Stimulated activated CD4-positive, alpha-beta T cell treated with anti-CD3 and anti-CD28 coated beads, Interleukin-4, amount 100 ng/mL, for 48 hours (primary cell): ENCODE data around the gene EIF4E2.

ENCODE experiments used
- DNase-seq, 2 donors: peaks; one replicate each; pipeline ENCODE4 v3.0.0-alpha.2; 2020; ENCODE audit warnings: low read depth in 2 of 2

The EIF4E2 gene

GRCh38 chr2:232598293-232598692 lies 47.8 kb downstream of the EIF4E2 start:
- no peak for DNase-seq

DNA sequence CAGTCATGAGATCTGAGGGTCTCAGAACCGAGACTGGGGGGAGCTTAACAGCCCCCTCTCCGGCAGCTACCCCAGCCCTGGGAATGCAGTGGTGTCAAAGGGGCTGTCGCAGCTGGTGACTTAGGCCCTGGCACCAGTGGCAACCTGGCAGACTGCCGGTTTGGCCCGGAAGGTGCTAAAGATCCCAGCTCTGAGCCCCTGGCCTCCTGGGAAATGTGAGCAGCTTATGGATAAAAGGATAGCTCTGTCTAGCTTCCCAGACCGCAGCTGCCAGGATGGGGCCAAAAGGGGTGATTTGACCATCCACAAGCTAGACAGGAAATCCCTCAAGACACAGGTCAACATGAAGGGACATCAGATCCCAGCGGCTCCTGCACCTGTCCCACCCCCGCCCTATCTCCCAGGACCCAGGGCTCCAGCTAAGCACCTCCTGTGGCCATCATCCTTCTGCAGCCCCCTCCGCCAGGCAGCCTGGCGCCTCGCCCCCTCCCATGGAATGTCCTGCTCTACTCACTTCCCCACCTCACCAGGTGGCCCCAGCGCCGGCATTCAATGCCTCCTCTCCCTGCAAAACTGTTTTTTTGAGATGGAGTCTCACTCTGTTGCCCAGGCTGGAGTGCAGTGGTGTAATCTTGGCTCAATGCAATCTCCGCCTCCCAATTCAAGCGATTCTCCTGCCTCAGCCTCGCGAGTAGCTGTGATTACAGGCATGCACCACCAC lies 49.7 kb downstream of the EIF4E2 start:
- no peak for DNase-seq

- no peak for DNase-seq
Observed at GRCh38 chr2:232603283-232603682, 52.8 kb downstream of the EIF4E2 start.

GRCh38 chr2:232604535-232604934 lies 54.0 kb downstream of the EIF4E2 start:
- no peak for DNase-seq

- DNase-seq: no peak
Observed at GRCh38 chr2:232607011-232607410, 56.5 kb downstream of the EIF4E2 start.

DNA sequence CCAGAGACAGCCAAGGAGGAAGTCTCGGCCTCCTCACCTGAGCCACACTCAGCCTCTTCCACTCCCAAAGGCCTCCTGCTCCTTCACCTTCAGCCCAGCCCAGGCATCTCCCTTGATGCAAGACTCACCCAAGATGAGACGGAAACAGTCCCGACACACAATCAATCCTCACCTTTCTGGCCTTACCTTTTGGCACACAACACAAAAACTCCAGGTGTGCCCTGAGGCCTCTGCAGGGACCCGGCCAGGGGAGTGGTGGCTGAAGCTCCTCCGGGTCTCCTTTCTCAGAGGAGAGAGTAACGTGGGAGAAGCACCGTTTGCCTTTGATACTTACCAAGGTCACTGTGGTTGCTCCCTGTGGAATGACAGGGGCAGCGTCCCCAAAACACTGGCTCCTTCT lies 59.1 kb downstream of the EIF4E2 start:
- no peak for DNase-seq

DNA sequence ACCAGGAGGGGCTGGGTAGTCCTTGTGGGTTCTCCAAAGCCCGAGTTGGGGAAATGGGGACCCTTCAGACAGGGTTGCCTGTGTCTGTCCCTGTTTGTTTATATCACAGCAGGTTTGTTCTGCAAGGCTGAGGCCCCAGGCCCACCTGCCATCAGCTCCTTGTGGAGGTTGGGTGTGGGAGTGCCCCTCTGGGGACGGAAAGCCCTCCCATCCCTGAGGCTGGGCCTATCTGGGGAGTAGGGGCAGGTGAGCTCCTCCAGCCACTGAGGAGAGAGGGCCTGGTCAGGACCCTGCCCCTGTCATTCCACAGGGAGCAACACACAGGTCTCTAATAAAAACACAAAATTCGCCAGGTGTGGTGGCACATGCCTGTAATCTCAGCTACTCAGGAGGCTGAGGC lies 59.6 kb downstream of the EIF4E2 start:
- no peak for DNase-seq

- no peak for DNase-seq
Observed at GRCh38 chr2:232611061-232611460, 60.6 kb downstream of the EIF4E2 start.

GRCh38 chr2:232611559-232612218 lies 61.2 kb downstream of the EIF4E2 start:
- peak; percentile 62 to 79 for DNase-seq

GRCh38 chr2:232613538-232614134 lies 63.1 kb downstream of the EIF4E2 start:
- no peak for DNase-seq

DNA sequence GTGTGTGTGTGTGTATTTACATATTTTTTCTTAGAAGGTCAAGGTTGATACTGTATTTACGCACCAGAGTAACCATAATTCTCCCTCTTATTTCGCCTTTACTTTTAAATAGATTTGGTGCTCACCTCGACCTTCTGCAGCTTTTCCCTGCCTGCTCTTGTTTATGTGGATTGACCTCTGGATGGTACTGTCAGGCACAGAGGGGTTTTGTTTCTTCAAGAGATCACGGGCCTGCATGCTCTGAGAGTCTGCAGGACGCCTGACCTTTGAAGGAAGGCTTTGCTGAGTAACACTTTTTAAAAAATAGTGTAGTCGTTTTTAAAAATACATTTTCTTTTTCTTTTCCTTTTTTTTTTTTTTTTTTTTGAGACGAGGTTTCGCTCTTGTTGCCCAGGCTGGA lies 64.8 kb downstream of the EIF4E2 start:
- no peak for DNase-seq
